Endometrium (tissue), 2 donors: ENCODE results near the gene NEO1.

Experiments used
- FAIRE-seq: peaks from 2 replicates; lab custom pipeline; 2012; peaks lifted over from hg19 to GRCh38; lab: Jason Lieb, UNC
- donor health status: control.
- donor health status: control.

The NEO1 gene

DNA sequence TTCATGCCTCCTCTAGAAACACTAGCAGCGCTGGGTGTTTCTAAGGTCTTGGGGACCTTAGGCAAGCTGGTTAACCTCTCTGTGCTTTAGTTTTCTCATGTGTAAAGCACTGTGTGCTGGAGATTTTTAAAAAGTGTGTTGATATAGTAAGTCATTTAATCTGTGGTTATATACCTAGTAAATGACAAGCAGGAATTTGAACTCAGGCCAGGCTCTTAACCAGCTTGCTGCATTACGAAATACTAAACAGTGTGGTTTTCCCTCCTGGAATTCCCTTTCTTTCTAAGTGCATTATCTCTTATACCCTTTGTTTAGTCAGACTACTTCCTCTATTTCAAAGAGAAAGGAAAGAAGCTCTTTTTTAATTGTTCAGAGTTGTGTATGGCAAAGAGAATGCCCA is 26.5 kb downstream of the NEO1 start:
- FAIRE-seq = no peak

DNA sequence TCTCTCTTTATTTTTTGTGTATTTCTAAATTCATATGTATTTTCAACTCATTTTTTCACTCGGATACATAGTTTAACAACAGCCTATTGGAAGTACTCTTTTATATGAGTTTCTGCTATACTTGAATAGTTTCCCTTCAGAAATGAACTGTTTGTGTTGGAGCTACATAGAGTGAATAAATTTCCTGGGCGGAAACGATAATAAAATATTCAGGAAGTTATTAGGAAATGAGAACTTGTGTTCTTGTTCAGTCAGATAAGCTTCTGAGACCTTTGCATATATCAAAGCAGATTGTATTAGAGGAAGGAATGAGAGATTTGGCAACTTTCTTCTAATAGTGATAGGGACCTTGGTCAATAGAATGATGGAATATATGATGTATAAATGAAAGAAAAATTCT is 27.3 kb downstream of the NEO1 start:
- no peak for FAIRE-seq

DNA sequence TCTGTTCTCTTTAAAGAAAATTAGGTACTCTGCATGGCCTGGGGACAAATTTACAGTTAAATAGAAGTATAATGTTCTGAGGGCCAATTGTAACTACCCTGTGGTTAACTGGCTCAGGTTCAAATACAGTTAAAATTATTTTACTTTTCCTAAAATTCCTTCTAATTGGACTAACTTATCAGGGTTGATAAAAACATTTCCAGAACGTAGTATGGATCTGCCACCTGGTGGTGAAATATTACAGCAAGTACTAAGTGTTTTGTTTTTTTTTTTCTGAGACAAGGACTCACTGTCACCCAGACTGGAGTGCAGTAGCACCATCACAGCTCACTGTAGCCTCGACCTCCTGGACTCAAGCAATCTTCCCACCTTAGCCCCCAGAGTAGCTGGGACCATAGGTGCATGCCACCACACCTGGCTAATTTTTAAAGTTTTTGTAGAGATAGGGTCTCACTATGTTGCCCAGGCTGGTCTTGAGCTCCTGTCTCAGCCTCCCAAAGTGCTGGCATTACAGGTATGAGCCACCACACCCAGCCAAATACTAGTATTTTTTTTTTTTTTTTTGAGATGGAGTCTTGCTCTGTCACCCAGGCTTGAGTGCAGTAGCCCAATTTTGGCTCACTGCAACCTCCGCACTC is 29.2 kb downstream of the NEO1 start:
- FAIRE-seq = peak; percentile 94

DNA sequence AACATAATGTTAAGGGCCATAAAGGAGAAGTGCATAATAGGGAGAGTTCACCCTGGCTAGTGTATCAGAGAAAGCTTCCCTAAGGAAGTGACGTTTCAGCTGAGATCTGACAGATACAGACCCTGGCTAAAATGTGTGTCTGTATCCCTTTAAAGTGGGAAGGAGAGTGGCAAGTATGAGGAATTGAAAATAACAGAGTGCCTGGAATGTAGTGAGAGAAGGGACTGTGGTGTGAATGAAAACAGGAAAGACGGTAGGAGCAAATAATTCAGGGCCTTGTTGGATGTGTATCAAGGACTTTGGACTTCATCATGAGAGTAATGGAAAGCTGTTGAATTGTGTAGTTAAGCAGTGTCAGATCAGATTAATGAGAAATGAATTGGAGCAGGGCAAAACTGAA is 30.5 kb downstream of the NEO1 start:
- no peak for FAIRE-seq

- no peak for FAIRE-seq
These were observed 34.8 kb downstream of the NEO1 start for GRCh38 chr15:73087098-73087497.

GRCh38 chr15:73105064-73105463 is 52.8 kb downstream of the NEO1 start:
- no peak for FAIRE-seq

GRCh38 chr15:73108676-73109075 is 56.4 kb downstream of the NEO1 start:
- FAIRE-seq = no peak

DNA sequence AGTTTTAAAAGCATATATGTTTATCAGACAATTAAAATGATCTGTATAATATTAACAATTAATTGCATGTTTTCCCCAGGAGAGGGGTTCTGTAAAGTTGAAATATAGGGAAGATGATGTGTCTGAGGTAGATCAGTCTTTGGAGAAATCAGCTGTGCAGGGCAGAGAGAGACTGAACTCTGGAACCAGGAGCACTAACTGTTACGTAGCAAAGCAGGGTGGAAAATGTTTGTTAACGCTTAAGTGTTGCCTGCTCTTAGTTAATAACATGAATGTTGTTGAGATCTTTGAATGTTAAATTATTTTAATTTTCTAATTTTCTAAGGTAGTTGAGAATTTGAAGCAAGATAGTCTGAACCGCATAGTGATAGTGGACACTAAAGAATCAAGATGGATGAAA is 57.5 kb downstream of the NEO1 start:
- no peak for FAIRE-seq

- no peak for FAIRE-seq
These were observed 57.9 kb downstream of the NEO1 start for GRCh38 chr15:73110201-73110600.

DNA sequence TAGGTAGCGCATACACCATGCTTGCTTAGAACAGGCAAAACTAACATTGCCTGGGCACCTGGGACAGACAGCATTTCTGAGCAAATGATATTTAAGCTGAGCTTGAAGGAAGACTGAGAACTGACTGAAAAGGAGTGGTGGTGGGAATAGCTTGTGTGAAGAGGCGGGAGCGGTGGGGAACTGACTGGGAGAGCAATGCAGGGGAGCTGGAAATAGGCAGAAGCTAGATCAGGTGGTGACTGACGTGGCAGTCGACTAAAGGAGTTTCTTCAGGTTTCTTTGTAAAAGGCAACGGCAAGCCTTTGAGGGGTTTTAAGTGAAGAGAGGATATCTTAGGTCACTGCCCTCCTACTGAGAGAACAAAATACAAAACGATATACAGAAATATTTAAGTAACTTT is 61.8 kb downstream of the NEO1 start:
- FAIRE-seq = no peak

GRCh38 chr15:73116164-73116563 is 63.9 kb downstream of the NEO1 start:
- FAIRE-seq = peak; percentile 53

DNA sequence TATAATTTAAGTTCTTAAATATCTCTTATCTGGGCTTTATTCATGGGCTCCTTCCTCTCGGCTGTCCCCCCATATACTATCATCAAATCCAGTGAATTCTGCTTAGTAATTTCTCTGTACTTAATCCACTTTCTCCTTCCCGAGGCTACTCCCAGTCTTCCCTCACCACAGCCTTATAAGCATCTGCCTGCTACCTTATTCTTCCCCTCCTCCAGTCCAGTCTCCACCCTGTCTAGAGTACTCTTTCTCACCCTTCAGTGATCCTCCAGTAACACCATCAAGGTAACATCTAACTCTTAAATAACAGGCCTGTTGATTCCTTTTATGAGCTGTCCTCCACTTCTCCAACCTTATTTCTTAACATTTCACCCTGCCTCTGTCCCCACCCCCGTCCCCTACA is 65.8 kb downstream of the NEO1 start:
- FAIRE-seq = no peak

DNA sequence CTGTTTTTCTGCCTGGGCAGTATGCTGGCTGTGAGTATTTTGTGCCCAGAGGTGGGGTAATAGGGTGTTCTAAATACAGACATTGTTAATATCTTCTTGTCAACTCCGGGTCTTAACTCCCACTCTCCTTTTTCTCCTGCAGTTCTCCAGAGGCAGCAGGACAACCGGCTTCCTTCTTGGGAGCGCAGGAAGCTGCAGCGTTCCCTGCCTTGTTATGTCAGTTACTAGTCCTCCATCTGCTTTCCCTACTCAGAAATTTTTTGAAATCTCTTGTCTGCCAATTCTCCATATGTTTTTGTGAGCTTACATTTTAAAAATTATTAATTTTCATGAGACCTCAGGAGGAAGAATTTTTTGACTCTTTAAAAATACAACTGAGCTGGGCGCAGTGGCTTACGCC is 67.2 kb downstream of the NEO1 start:
- FAIRE-seq = no peak

DNA sequence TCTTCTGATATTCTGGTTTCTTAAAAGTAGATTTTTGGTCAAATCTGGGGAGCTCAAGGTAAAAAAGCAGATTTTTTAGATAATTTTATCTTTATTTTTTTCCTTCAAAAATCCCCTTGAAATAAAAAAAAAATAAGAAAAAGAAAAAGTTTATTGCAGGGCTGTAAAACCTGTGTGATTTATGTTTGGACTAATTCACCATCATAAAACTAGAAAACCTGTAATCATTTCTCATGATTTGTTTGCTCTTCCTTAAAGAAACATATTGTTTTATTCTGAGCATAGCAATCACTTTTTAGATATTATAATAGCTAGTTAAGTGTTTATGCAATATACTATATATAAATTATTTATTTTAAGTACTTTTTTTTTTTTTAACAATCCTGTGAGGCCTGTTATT is 68.0 kb downstream of the NEO1 start:
- peak; percentile 4 for FAIRE-seq

GRCh38 chr15:73125219-73125618 is 73.0 kb downstream of the NEO1 start:
- no peak for FAIRE-seq

DNA sequence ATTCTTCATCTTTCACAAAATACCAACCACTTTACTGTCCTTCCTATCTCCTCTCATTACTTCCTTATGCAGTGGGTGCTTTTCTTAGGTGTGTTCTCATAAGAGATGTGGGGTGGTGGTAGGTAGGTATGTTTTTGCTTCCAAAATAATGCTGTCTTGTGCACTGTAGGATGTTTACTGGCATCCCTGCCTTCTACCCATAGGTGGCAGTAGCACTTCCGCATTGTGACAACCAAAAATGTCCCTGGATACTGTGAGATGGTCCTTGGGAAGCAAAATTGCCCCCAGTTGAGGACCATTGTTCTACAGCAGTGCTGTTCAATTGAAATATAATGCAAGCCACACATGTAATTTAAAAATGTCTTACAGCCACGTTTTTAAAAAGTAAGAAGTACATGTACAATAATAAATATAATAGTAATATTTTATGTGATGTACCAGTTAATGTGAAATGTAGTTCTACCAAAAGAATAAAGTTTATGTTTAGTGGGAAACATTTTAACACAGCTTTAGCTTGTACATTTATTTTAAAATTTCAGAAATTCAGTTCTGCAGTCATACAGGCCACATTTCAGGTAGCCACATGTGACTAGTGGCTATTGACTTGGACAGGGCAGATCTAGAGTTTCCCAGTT is 75.2 kb downstream of the NEO1 start:
- FAIRE-seq = no peak

GRCh38 chr15:73130830-73131229 is 78.6 kb downstream of the NEO1 start:
- no peak for FAIRE-seq

DNA sequence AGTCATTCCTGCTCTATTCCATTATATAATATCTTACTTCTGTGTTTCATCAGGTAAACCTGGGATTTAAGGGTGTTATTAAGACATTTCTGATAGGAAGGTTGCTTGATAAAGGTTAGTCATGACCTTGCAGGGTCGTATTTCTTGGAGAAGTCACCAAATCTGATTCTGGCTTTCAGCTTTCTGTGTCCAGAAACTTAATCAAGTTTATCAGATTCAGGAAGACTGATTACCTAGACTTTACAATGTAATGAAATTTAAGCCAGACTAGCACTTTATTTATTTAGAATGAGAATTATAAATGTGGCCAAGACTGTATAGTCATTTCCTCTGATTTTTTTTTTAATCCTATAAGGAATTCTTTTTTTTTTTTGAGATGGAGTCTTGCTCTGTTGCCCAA is 81.9 kb downstream of the NEO1 start:
- FAIRE-seq = no peak

GRCh38 chr15:73139041-73139743 is 86.9 kb downstream of the NEO1 start:
- no peak for FAIRE-seq

GRCh38 chr15:73139744-73140553 is 87.7 kb downstream of the NEO1 start:
- FAIRE-seq = no peak

GRCh38 chr15:73141216-73141900 is 89.1 kb downstream of the NEO1 start:
- no peak for FAIRE-seq
